Breast epithelium (tissue), 4 donors: ENCODE measurements around the gene DIPK2A. TPM values are rescaled to one million over a fixed set of nuclear protein-coding genes. Genes with fewer than 3 reads are reported as not detected.

Experiments used
- DNase-seq, 2 donors: peaks; one replicate each; pipeline ENCODE4 v3.0.0-alpha.2; 2019; ENCODE audit warnings: low spot score in 2 of 2
- H3K27ac ChIP-seq, 2 donors: fragments of 200-600 bp; sonication (generic) in 1 of 2; one replicate each; pipeline ENCODE4 v1.5.1; 2016 to 2019; ENCODE audit warnings: mild to moderate bottlenecking in 1 of 2
- H3K27me3 ChIP-seq, 2 donors: fragments of 200-600 bp; sonication (generic) in 1 of 2; one replicate each; pipeline versions ENCODE4 v1.5.1 to v1.6.0; 2017 to 2019; ENCODE audit warnings: control low read depth in 1 of 2, mild to moderate bottlenecking in 1 of 2
- H3K36me3 ChIP-seq: fragments of 200-600 bp; one replicate; pipeline ENCODE4 v1.5.1; 2019
- H3K4me1 ChIP-seq, 2 donors: fragments of 200-600 bp; sonication (generic); one replicate each; pipeline ENCODE4 v1.5.1; 2016 to 2019; ENCODE audit warnings: control low read depth in 1 of 2
- H3K4me3 ChIP-seq, 3 donors: fragments of 200-600 bp; sonication (generic); 1 replicate in 2 of 3; 2 replicates in 1 of 3; pipeline ENCODE4 v1.5.1; 2016 to 2019; ENCODE audit warnings: mild to moderate bottlenecking in 3 of 3, moderate library complexity in 2 of 3
- H3K9me3 ChIP-seq, 2 donors: fragments of 200-600 bp; sonication (generic) in 1 of 2; one replicate each; pipeline ENCODE4 v1.5.1; 2016 to 2019; ENCODE audit warnings: control low read depth in 1 of 2
- CTCF ChIP-seq, 3 donors: fragments of 450-650 bp; IDR thresholded peaks; one replicate each; pipeline ENCODE4 v1.5.1; 2016 to 2017; ENCODE audit warnings: antibody characterized with exemption in 3 of 3, mild to moderate bottlenecking in 3 of 3, moderate library complexity in 3 of 3
- POLR2A ChIP-seq: fragments of 450-650 bp; IDR thresholded peaks from one replicate; pipeline ENCODE4 v1.6.1; 2016; ENCODE audit warnings: antibody characterized with exemption, mild to moderate bottlenecking, moderate library complexity
- POLR2AphosphoS5 ChIP-seq, 3 donors: sonication (generic); formaldehyde crosslinking; IDR thresholded peaks; one replicate each; pipeline ENCODE4 v1.6.1; 2017; ENCODE audit warnings: antibody characterized with exemption in 3 of 3
- intact Hi-C: fragments of 100-400 bp; cut with DNase I; formaldehyde crosslinking; loops from one replicate; pipeline ENCODE4 v1.15.1; 2023; ENCODE audit warnings: low total_unique reads
- total RNA-seq, 3 donors: library from RNA; depleted of rRNA; stranded (reverse); fragments of >200 nt; gene quantifications; one replicate each; pipeline ENCODE4 v1.1.0, GENCODE V29; 2016

The DIPK2A gene
- total RNA-seq, 3 donors from 2014 or later = 19.8 to 39.4 (median 30.2) TPM

- H3K27ac ChIP-seq = peak overlapping the region; percentile 31 to 36
- no peaks in the 10 kb centered on the region for H3K36me3 ChIP-seq
- no peak overlapping the region for H3K4me3 ChIP-seq
- TF ChIP-seq POLR2AphosphoS5 (IDR thresholded peaks at IDR 0.05) = no peak
- no peak for TF ChIP-seq POLR2A
- TF ChIP-seq CTCF (IDR thresholded peaks at IDR 0.05) = no peak
- no peak for DNase-seq
- H3K9me3 ChIP-seq = no peaks in the 10 kb centered on the region
- no peaks in the 10 kb centered on the region for H3K4me1 ChIP-seq
- intact Hi-C loops = no loop called here
- H3K27me3 ChIP-seq = no peaks in the 10 kb centered on the region
Measured at GRCh38 chr3:143979813-143980212, 8.2 kb downstream of the DIPK2A start.

GRCh38 chr3:143988306-143988705 lies 16.7 kb downstream of the DIPK2A start:
- H3K4me1 ChIP-seq = no peaks in the 10 kb centered on the region
- intact Hi-C loops = no loop called here
- DNase-seq = no peak
- no peak overlapping the region for H3K4me3 ChIP-seq
- no peak for TF ChIP-seq POLR2A
- TF ChIP-seq POLR2AphosphoS5 (IDR thresholded peaks at IDR 0.05) = no peak
- TF ChIP-seq CTCF (IDR thresholded peaks at IDR 0.05) = no peak
- no peaks in the 10 kb centered on the region for H3K27me3 ChIP-seq
- no peaks in the 10 kb centered on the region for H3K9me3 ChIP-seq
- H3K27ac ChIP-seq = no peak overlapping the region
- no peaks in the 10 kb centered on the region for H3K36me3 ChIP-seq

- Histone ChIP-seq H3K27ac (no peak overlapping the region), H3K4me3 (no peak overlapping the region), H3K27me3 (no peaks in the 10 kb centered on the region), H3K9me3 (no peaks in the 10 kb centered on the region), H3K36me3 (no peaks in the 10 kb centered on the region), H3K4me1 (no peaks in the 10 kb centered on the region)
- intact Hi-C loops = no loop called here
- DNase-seq = no peak
- TF ChIP-seq POLR2AphosphoS5 (IDR thresholded peaks at IDR 0.05) (no peak), CTCF (IDR thresholded peaks at IDR 0.05) (no peak), POLR2A (no peak)
Measured at GRCh38 chr3:143989461-143989860, 17.8 kb downstream of the DIPK2A start.

GRCh38 chr3:143991713-143992112 lies 20.1 kb downstream of the DIPK2A start:
- Histone ChIP-seq H3K9me3 (no peaks in the 10 kb centered on the region), H3K27ac (no peak overlapping the region), H3K36me3 (no peaks in the 10 kb centered on the region), H3K4me1 (no peaks in the 10 kb centered on the region), H3K4me3 (no peak overlapping the region), H3K27me3 (no peaks in the 10 kb centered on the region)
- DNase-seq = no peak
- TF ChIP-seq POLR2AphosphoS5 (IDR thresholded peaks at IDR 0.05) (no peak), CTCF (IDR thresholded peaks at IDR 0.05) (no peak), POLR2A (no peak)
- intact Hi-C loops = no loop called here

GRCh38 chr3:143998266-143998665 lies 26.6 kb downstream of the DIPK2A start:
- Histone ChIP-seq H3K4me1 (no peaks in the 10 kb centered on the region), H3K4me3 (no peak overlapping the region), H3K36me3 (no peaks in the 10 kb centered on the region), H3K9me3 (no peaks in the 10 kb centered on the region), H3K27me3 (no peaks in the 10 kb centered on the region), H3K27ac (peak overlapping the region in 1 of 2 donors; percentile 29)
- TF ChIP-seq POLR2AphosphoS5 (IDR thresholded peaks at IDR 0.05) = no peak
- TF ChIP-seq POLR2A = no peak
- TF ChIP-seq CTCF (IDR thresholded peaks at IDR 0.05) = no peak
- intact Hi-C loops = no loop called here
- no peak for DNase-seq
